Bronchial epithelial cell (primary cell): ENCODE results near the gene AGAP1. TPM values are rescaled to one million over a fixed set of nuclear protein-coding genes. Genes with fewer than 3 reads are reported as not detected.

Experiments
- DNase-seq: peaks from one replicate; pipeline ENCODE4 v3.0.0-alpha.2; 2010; ENCODE audit warnings: low read depth
- FAIRE-seq: peaks from 2 replicates; lab custom pipeline; 2011; peaks lifted over from hg19 to GRCh38; lab: Jason Lieb, UNC
- H3K27me3 ChIP-seq: 2 replicates; pipeline ENCODE4 v1.5.1; 2011; ENCODE audit warnings: low read length; ENCODE audit not compliant: control insufficient read depth, insufficient read depth
- H3K36me3 ChIP-seq: 2 replicates; pipeline ENCODE4 v1.5.1; 2011; ENCODE audit warnings: low read length; ENCODE audit not compliant: control insufficient read depth, insufficient read depth
- H3K4me3 ChIP-seq: 2 replicates; pipeline ENCODE4 v1.5.1; 2011; ENCODE audit warnings: mild to moderate bottlenecking, low read depth, low read length, control low read depth
- total RNA-seq: library from RNA; depleted of rRNA; stranded (reverse); fragments of >200 nt; gene quantifications from 2 replicates; pipeline ENCODE4 v1.2.1, GENCODE V29; 2014
- TF ChIP-seq, protein P1 (sequence below): IDR thresholded peaks from 2 replicates; pipeline ENCODE4 v1.5.1; 2011; ENCODE audit warnings: mild to moderate bottlenecking, moderate library complexity, low read length, control low read depth, inconsistent platforms; ENCODE audit not compliant: insufficient read depth, severe bottlenecking

AGAP1 gene
- total RNA-seq, 1 donor from 2014 or later, result 22.4 TPM

DNA sequence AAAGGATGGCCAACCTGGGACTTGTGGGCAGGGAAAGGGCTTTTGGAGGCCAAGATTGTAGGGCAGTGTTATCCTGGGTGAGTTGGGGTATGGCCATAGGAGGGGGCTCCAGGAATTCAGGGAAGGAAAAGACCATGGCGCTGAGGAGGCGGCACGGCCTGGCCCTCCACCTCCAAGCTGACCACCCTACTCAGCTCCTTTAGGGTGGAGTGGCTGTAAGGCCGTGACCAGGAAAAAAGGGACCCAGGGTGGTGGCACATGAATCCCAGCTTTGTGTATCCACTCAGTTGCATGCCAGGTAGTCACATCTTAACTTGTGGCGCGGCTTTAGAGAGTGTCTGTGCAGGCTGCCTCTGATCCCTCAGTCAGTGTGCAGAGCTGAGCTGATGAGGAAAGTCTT is 168.1 kb downstream of the AGAP1 start:
- Histone ChIP-seq H3K4me3 (no peak overlapping the region), H3K27me3 (no peaks in the 10 kb centered on the region), H3K36me3 (no peaks in the 10 kb centered on the region)
- FAIRE-seq (no peak), DNase-seq (no peak)
- TF ChIP-seq, protein P1, sequence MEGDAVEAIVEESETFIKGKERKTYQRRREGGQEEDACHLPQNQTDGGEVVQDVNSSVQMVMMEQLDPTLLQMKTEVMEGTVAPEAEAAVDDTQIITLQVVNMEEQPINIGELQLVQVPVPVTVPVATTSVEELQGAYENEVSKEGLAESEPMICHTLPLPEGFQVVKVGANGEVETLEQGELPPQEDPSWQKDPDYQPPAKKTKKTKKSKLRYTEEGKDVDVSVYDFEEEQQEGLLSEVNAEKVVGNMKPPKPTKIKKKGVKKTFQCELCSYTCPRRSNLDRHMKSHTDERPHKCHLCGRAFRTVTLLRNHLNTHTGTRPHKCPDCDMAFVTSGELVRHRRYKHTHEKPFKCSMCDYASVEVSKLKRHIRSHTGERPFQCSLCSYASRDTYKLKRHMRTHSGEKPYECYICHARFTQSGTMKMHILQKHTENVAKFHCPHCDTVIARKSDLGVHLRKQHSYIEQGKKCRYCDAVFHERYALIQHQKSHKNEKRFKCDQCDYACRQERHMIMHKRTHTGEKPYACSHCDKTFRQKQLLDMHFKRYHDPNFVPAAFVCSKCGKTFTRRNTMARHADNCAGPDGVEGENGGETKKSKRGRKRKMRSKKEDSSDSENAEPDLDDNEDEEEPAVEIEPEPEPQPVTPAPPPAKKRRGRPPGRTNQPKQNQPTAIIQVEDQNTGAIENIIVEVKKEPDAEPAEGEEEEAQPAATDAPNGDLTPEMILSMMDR, result no peak

DNA sequence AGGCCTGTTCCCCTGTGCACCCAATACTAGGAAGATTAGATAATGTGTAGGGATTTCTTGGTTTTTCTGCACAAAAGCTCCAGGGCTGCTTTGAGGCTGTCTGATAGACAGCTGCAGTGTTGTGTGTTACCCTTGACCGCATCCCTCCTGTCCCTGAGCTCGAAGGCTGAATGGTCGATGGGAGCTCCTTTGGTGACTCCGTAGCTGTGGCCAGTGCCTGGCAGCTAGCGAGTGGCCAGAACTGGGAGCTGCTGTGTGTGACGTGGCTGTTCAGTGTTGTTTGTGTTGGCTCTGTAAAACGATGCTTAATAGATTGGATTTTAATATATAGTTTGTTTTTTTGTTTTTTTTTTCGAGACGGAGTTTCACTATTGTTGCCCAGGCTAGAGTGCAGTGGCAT is 170.0 kb downstream of the AGAP1 start:
- no peaks in the 10 kb centered on the region for H3K36me3 ChIP-seq
- FAIRE-seq, result no peak
- DNase-seq, result no peak
- no peaks in the 10 kb centered on the region for H3K27me3 ChIP-seq
- TF ChIP-seq, protein P1, result no peak
- no peak overlapping the region for H3K4me3 ChIP-seq

DNA sequence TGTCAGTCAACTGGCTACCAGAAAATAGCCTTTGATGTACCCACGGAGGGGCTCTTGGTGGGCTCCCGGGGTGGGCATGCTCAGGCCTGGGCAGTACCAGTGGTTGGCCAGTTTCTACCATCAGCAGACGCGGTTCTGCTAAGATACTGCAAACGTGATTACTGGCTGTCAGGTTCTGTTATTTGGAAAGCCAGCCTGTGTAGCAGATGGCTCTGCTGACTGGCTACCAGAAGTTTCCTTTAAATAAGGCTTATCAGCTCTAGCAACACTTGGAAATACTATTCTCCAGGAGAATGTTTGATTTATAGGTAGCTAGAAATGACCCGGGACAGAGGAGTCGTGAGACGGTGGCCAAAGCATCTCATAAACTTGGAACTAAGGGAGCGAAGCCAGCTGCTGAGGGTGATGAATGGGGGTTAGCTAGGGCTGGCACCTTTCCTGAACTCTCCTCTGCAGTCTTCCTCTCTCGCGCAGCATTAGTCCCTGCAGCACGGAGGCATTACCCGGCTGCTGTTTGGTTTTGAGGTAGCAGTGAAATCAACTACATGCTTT is 171.9 kb downstream of the AGAP1 start:
- no peak for FAIRE-seq
- TF ChIP-seq, protein P1, result no peak
- Histone ChIP-seq H3K36me3 (no peaks in the 10 kb centered on the region), H3K4me3 (no peak overlapping the region), H3K27me3 (no peaks in the 10 kb centered on the region)
- DNase-seq, result no peak

DNA sequence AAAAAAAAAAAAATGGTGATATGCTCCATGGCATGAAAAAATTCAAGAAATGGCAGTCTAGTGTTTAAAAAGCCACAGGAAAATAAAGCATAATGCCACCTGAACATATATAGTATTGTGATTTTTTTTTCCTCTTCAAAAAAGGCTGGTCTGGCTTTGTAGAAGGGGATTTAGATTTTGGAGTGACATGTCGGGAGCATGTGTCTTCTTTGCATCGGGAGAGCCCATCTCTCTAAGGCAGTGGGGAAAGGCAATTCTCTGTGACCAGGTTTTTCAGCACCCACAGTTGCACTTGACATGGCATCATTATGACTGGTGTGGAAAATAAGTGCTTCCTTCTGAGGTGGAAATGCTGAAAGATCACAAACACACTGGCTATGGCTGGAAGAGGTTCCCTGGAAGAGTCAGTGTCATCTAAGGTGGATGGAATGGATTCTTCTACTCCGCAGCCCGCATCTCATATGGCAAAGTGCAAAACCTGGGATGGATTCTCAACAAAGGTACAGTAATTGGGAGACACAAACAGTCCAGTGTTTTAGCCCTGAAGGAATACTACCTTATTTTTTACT is 172.5 kb downstream of the AGAP1 start:
- Histone ChIP-seq H3K36me3 (no peaks in the 10 kb centered on the region), H3K4me3 (no peak overlapping the region), H3K27me3 (no peaks in the 10 kb centered on the region)
- FAIRE-seq, result peak; percentile 7
- DNase-seq, result peak; percentile 49
- TF ChIP-seq, protein P1, result no peak

DNA sequence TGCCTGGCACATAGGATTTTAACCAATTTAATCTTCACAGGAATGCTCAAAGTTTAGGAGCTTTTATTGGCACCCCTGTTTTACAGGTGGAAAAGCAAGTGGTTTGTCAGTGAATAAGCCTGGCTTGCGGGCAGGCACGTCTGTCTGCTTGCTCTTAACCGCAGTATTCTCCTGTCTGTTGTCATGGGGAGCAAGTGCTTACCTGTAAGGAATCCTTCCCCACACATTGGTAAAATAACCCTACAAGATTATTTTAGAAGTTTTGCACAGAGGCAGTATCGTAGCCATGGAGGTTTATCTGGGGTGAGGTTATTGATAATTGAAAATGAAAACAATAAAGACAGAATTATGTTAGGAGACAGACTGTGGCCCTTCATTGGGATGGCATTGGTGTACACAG is 174.9 kb downstream of the AGAP1 start:
- Histone ChIP-seq H3K4me3 (no peak overlapping the region), H3K36me3 (no peaks in the 10 kb centered on the region)

More for the DNA sequence above, 174.9 kb downstream of the AGAP1 start:
- no peak for FAIRE-seq
- peak; percentile 51 for DNase-seq
- TF ChIP-seq, protein P1, result no peak
- no peaks in the 10 kb centered on the region for H3K27me3 ChIP-seq
